ENCODE data around the gene FMN1.

Gene FMN1

DNA sequence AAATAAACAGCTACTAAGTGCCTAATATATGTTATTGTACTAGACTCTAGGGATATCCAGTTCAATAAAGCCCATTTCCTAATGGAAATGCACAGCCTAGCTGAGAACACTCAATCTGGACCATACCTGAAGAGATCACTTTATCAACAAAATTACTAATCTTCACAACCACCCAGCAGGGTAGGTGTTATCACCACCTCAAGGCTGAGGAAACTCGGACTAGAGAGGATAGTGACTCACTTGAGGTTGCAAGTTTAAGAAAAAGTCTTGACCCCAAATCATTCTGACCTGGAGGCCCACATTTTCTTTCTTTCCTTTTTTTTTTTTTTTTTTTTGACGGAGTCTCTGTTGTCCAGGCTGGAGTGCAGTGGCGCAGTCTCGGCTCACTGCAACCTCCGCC is 3.1 kb upstream of the FMN1 start:
- DNase-seq: no peak

DNA sequence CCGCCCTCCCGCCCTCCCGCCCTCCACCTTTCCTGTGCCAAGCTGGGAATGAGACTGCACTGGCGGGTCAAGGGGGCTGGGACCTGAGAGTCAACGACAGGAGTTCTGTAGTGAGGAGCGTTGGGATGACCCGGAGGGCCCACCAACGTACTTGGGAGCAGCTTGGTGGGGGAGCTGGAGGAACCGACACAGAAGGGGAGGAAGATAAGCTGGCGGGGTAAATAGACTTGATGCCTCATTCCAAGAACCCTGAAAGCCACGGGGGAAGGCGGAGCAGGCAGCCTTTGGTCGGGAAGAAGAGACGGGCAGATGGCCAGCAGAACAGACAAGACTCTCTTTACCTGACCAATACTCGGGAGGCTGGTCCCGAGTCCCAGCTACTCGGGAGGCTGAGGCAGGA is 277 bp downstream of the FMN1 start:
- no peak for DNase-seq

DNA sequence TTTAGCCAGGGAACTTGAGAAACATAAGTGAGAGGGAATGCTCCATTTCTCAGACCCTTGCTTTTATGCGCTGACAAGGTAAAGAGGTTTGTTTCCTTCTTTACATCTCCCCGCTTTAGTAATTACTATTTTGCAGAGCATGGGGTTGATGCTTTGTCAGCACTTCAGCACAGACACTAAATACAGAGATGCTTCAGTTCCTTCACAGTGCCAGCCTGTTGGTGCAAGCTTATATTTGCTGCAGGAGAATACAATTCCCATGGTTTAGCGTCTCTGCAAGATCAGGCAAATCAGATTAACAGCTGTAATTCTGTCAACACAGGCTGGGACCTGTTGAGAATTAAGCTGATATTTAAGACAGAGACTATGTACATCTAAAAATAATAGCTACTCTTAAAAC is 2.9 kb downstream of the FMN1 start:
- no peak for DNase-seq

DNA sequence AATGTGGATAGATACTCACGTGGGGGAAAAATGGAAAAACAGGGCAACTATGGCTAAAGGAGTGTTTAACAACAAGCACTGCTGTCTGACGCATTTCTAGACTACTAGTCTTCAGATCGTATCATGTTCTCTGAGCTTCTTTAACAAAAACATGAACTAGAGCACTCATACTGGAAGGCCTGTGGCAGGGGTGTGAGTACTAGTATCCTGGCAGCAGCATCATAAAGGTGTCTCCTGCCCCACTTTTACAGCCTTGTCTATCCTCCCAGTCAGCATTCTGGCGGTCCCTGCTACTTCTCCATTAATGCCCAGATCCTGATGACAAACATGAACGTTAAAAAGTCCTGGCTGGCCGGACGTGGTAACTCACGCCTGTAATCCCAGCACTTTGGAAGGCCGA is 4.0 kb downstream of the FMN1 start:
- DNase-seq: no peak

DNA sequence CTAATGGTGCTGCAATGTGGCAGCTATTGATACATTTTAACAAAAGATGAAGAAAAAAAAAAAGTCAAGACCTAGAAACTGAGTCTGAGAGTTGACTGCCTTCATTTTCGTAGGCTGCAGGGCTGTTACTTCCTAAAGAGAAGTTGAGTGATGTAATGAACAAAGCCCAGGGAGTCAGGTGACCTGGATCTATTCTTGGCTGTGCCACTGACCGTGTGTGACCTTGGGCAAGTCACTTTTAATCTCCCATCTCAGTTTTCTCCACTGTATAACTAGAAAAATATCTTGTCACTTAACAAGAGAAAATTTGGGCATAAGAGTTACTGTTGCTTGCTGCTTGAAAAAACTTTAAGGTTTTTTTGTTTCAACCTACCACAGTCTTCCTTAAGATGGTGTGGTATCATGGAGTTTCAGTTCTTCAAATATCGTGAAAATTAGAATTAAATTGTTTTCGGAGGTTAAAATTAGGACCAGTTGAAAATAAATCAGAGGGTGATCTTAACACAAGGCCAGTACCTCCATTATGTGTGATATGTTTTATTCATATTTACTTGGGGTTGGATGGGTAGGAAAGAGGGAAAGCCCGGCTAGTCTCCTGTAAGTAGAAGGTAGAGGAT is 5.8 kb downstream of the FMN1 start:
- no peak for DNase-seq

DNA sequence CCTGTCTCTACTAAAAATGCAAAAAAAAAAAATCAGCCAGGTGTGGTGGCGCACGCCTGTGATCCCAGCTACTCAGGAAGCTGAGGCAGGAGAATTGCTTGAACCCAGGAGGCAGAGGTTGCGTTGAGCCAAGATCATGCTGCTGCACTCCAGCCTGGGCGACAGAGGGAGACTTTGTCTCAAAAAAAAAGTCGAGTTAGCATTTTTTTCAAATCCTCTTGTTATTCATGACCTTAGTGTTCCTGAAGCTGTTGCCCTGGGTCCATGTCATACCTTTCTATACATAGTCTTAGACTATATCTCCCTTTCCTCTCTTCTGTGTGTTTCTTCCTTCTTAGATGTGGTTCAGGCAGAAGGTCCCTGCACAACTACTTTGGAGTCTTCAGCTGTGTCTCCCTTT is 6.4 kb downstream of the FMN1 start:
- DNase-seq: no peak

DNA sequence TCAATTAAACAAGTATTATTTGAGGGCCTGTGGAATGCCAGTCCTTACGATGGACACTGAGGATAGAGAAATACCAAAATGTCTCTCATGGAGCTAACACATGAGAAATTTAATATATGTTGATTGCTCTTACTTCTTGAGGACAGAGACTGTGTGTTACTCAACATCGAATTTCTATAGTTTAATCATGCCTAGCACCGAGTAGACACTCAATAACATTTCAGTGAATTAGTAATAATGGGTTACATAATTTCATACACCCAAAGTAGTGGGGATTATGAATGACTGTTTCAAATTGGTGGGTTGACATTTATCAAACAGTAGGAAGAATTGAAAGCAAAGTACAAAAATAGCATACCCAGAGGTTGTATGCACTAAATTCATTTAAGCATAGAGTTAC is 11.2 kb downstream of the FMN1 start:
- DNase-seq: no peak

DNA sequence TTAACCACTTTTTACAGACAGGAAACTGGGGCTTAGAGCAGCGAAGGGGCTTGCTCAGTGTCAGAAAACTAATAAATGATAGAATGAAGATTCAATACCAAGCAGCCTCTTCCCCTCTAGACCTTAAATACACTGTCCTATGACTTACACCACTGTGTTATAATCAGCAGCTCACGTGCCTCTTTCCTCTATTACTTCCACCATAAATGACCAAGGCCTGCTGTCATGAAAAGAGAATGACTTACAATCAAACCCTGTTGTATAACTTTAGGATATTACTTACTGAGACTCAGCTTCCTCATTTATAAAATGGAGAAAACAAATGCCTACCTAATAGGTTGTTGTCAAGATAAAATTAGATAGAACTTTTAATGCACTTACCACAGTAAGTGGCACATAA is 11.6 kb downstream of the FMN1 start:
- DNase-seq: no peak

DNA sequence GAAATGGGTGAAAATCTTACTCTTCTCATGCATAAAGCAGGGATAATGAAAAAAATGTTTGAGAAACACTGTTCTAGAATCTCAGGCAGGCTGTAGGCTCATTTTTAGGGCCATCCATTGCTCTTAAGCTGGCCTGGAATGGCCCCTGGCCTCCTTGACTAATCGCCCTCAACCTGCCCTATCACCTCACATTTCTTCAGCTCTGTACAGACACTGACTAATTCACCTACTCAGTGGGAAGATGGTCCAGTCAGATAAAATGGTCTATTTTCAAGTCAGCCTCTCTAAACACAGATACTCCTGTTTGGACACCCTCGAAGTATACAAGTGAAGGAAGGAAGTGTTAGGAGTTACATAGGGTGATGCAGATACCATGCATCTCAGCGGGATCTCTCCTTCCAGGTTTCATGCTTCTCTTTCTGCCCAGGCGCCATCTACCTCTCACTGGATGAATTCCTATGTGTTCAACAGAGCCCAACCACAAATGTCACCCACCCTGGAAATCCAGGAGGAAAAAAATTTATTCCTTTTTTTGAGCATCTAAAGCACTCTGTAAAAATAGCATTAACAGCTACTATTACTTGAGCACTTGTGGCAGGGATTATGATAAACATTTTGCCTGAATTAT is 12.1 kb downstream of the FMN1 start:
- DNase-seq: no peak

DNA sequence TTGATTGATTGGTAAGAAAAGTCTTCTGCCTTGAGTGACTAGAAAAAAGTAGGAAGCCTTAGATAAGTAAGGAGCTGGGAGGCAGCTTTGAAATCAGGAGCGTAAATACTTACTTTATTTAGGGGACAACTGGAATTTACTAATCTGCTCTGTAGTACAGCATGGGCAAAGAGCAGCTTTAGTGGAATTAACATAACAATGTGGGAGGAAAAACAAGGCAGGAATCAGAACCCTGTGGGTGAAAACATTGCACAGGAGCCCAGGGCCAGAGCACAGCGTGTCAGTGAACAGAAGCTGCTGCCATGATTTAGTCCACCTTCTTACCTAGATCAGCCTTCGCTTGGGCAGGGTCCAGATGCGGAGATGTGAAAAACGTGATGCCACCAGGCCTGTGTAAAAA is 14.6 kb downstream of the FMN1 start:
- DNase-seq: no peak

DNA sequence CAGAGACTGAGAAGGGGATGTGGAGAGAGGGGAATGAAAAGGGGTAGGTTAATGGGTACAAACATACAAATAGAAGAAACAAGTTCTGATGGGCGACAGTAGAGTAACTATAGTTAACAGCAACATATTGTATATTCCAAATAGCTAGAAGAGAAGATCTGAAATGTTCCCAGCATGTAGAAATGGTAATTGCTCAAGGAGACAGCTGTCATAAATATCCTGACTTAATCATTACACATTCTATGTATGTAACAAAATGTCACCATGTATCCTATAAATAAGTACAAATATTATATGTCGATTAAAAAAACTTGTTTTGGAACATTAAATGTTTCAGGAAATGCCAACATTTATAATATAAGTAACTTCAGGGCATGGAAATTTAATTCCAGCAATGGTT is 23.3 kb downstream of the FMN1 start:
- DNase-seq: no peak

DNA sequence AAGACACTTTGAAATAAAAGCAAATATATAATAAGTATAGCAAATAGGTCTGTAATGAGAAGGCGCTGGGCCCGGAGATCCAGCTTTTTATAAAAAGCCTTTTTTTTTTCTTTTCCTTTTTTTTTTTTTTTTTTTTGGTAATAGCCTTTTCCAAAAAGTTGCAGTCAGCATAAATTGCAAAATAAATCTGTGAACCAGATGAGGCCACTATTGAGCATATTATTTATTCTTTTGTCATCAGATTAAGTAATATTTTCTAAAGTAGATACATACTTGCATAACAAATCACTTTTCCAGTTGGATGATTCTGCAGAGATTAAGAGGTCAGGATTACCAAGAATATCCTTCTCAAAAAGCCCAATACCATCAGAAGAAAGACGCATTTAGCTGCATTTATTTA is 24.9 kb downstream of the FMN1 start:
- no peak for DNase-seq

DNA sequence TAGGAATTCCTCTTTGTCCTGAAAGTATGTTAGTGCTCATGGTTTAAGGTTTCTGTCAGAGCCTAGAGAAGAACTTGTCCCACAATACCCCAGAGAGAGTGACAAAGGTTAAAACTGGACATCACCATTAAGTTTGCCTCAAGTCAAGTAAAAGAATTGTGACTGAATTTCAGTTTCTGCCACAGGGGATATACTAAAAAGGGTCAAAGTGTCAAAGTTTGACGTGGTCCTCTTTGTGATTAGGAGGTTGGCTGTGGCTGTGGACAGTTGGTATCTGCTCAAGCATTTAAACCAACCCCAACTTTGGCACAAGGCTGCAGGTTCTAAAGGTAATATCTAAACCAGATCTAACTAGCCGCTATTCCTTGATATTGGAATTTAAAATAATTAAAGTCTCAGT is 26.1 kb downstream of the FMN1 start:
- no peak for DNase-seq

DNA sequence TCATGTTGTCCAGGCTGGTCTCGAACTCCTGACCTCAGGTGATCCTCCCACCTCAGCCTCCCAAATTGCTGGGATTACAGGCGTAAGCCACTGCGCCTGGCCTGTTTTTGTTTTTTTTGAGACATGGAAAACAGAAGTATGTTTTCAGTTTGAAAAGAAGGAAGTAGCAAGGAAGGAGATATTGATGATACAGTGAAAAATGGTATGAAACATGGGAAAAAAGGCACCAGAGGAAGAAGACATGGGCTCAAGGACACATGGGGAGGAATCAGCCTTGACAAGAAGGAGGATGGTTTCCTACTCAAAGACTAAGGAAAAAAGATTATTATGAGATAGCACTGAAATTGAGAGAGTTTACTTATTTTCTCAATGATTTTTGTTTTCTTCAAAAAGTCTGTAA is 30.7 kb downstream of the FMN1 start:
- DNase-seq: no peak

DNA sequence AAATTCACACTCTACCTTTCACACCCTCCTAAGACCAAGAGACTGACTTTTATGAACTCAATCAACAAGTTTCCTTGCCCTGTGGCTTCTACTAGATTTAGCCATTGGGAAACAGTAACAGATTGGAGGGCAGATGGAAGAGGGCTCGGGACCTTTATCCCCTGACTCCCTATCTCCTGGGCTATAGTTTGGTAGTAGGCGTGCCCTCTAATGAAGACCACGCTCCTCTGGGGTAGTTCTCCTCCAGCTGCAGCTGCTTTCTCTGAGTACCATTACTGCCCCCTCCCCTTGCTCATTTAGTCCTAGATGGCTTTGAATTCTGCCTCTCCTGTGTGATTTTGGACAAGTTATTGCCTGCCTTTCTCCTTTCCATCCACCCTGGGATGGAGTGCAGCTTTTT is 33.3 kb downstream of the FMN1 start:
- DNase-seq: no peak

DNA sequence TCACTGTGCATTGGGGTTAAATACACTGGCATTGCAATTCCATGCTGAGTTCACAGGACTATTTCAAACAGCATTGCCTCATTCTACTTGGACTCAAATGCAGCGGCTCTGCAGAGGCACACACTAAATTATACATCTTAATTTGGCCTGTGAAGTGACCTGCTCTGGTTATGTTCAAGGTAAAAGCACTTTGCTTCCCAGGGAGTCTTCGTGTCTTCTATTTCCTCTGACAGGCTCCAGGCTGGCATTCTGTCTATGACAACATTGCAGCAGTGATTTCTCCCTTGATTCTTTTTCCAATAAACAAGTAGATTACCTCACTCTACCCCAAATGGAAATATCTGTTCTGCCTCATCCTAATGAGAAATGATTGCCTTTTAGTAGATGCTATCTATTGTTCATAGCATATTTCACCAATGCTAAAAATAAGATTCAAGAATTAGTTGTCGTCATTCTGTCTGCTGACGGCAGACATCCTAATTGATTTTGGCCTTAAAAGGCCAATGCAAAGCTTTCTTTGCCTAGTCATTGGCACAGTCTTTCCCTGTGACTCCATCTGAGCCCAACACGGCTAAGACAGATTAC is 33.8 kb downstream of the FMN1 start:
- no peak for DNase-seq

DNA sequence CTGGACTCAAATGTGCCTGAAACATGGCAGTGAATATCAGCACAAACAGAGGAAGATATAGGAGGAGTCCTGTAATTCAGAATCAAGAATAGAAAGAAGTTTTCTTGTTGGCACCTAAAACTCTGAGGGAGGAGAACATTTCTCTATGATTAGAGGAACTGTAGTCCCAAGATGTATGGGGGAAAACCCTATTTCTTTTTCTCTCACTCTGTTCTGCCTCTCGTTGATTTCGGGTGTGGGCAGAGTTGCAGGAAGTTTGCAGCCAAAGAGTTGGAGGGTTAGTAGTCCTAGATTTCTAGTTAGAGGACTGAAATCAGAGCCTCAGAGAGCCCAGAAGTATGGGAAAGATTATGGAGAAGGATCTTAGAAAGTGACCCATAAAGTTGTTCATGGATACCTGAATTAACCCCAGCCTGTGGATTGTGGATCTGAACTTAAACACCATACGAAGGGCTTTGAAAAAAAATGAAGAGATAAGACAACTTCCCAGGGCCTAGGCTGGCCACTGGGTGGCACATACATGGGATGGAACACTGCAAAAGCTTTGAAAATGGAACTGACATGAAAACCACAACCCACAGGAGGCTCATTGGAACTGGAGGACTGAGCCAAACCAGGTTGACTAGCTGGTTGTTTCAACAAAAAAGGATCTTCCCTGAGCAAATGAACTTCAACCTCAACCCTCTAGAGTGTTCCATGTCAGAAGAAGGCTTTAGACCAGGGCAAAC is 34.6 kb downstream of the FMN1 start:
- no peak for DNase-seq

DNA sequence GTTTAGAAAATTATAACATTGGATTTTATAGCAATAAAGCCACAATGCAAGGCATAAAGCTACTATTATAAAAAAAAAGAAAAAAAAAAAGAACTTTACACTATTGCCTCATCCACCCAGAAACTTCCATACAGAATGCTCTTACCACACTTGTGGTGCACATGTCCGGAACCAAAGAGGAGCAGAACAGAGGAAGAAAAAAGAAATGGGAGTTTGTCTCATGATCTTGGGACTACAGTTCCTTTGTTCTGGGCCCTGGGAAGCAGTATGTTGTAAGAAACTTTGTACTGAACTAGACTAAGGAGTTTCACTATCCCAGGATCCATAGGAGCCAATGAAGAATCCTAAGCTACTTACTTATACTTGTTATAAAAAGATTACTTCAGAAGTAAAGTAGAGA is 36.1 kb downstream of the FMN1 start:
- no peak for DNase-seq

DNA sequence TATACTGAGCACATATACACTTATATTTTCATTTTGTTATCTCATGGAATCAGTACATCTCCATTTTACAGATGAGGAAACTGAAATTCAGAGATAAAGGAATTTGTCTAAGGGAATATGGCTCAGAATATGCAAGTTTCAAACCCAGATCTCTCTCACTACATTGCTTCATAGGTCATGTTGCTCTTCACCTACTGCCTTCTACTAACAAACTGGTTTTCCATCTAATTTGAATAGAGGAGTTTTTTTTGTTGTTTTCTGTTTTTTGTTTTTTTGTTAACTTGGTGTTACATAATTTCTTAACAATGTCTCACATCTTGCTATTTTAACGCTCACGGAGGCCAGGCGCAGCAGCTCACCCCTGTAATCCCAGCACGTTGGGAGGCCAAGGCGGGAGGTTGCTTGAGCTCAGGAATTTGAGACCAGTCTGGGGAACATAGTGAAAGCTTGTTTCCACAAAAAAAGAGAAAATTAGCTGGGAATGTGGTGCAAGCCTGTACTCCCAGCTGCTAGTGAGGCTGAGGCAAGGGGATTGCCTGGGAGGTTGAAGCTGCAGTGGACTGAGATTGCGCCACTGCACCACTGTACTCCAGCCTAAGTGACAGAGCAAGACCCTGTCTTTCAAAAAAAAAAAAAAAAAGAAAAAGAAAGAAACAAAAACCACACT is 37.0 kb downstream of the FMN1 start:
- no peak for DNase-seq

DNA sequence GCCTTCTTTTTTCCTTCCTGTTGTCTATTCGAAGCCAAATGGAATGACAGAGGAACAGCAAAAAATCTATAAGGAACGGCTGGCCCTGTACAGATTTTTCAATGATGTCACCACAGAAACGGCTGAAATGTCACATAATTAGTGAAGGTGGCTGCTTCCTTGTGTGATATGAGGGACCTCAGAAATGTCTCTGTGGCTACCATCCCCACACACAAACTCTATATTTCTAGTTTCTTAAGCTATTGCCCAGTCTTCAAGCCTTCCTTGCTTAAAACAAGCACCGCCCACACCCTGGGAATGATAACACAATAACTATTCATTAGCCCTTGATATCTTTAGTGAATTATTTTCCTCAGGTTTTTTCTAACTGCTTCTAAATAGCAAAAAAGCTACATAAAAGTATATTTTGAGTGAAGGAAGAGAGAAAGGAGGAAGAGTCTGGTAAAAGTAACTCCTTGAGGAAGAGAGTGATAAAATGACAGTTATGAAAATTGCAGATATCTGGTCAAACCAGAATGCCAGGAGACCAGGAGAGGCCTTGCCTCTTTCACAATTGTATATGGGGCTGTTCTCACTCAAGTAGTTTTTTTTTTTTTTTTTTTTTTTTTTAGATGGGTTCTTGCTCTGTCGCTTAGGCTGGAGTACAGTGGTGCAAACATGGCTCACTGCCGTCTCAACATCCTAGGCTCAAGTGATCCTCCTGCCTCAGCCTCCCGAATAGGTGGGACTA is 38.7 kb downstream of the FMN1 start:
- DNase-seq: no peak

DNA sequence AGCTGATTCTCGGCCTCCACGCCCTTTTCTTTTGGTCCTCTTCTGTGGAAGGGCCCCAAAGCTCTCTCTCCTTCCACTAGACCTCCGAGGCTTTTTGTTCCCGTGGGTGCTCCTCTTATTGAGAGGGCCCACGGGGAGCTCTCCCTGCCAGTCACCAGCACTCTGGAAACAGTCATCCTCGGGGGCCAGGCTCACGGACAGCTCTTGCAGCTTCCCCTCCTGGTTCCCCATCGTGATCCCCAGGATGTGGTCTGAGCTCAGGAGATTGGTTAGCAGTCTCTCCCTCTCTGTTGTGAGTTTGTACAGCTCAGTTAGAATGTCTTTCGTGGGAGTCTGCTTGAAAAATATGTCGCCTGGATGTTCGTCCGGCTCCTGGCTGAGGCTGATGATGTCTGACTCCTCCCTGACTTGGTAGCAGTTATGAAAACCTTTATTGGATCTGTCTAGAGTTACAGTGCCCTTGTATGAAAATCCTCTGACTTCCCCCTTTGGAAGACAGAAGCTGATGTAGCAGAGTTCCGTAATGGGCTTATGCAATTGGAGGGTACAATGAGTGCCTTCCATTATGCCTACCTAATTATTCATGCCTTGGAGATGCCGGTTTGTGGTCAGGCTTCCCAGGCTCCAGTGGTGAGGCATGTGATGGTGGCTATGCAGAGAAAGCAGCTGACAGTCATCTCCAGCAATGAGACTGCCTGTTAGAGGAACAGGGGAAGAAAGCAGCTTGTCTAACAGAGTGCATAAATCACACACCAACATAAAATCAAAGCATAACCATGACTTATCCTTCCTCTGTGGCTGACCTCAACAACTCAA is 40.0 kb downstream of the FMN1 start:
- DNase-seq: peak; percentile 47 to 66

DNA sequence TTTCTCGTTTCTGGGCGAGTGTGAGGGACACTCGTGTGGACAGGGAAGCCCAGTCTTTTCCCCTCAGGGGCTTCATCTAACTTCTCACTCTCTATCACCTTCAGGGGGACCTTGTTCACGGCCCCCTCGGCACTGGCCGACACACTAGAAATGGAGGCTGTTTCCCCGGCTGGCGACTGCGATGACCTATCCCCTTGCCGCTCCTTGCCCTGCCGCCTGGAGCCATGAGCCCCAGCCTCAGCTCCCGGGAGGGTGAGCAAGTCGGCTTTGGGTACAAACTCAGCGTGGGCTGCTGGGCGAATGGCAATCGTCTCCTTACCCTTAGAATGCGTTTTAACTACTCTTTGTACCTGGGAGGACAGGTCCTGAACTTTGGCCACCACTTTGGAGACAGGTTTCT is 41.0 kb downstream of the FMN1 start:
- DNase-seq: no peak
